HCT116 (cell line): ENCODE data around the gene SLIT1.

Experiments
- ATF3 ChIP-seq: IDR thresholded peaks from 2 replicates; pipeline ENCODE4 v1.6.1; 2012
- CEBPB ChIP-seq: IDR thresholded peaks from 2 replicates; pipeline ENCODE4 v1.6.1; 2012; ENCODE audit warnings: low read depth
- CTCF ChIP-seq, 3 experiments: fragments of 200-600 bp in 1 of 3; sonication (generic) in 1 of 3; IDR thresholded peaks in 2 of 3; conservative IDR thresholded peaks in 1 of 3; 2 replicates each; pipeline ENCODE4 v1.5.1; 2012 to 2017; ENCODE audit warnings: low read depth in 2 of 3, low read length in 2 of 3, antibody characterized with exemption in 1 of 3, borderline replicate concordance in 1 of 3, control low read depth in 1 of 3, mild to moderate bottlenecking in 1 of 3, mixed read lengths in 1 of 3, mixed run types in 1 of 3, moderate library complexity in 1 of 3; ENCODE audit not compliant: insufficient read depth in 1 of 3
- EZH2 ChIP-seq: fragments of 200-600 bp; sonication (generic); IDR thresholded peaks from 2 replicates; pipeline ENCODE4 v1.6.1; 2017; ENCODE audit warnings: antibody characterized with exemption, mixed run types
- POLR2AphosphoS5 ChIP-seq: IDR thresholded peaks from 2 replicates; pipeline ENCODE4 v1.6.1; 2011; ENCODE audit warnings: mild to moderate bottlenecking, low read depth, low read length, moderate library complexity
- RAD21 ChIP-seq: IDR thresholded peaks from 2 replicates; pipeline ENCODE4 v1.6.1; 2012; ENCODE audit warnings: low read depth, mild to moderate bottlenecking
- SP1 ChIP-seq: IDR thresholded peaks from 2 replicates; pipeline ENCODE4 v1.6.1; 2012; ENCODE audit warnings: low read depth
- YY1 ChIP-seq: IDR thresholded peaks from 2 replicates; pipeline ENCODE4 v1.6.1; 2011; ENCODE audit warnings: low read length, low read depth, moderate library complexity, mild to moderate bottlenecking; ENCODE audit not compliant: insufficient replicate concordance; ENCODE audit errors: extremely low read depth
- ZFX ChIP-seq: fragments of 450-650 bp; IDR thresholded peaks from 2 replicates; pipeline ENCODE4 v1.6.1; 2017

GRCh38 chr10:96972264-96972663 lies 213.5 kb downstream of the SLIT1 start:
- no peak for TF ChIP-seq EZH2
- TF ChIP-seq CTCF (IDR thresholded peaks at IDR 0.05 in 2 of 3, conservative IDR thresholded peaks at IDR 0.05 in 1 of 3; ENCODE audit: borderline replicate concordance in 1 of 3, insufficient read depth in 1 of 3, low read depth in 2 of 3, low read length in 2 of 3), result no peak
- TF ChIP-seq ZFX, result no peak
- TF ChIP-seq CEBPB, result no peak
- TF ChIP-seq RAD21, result no peak
- TF ChIP-seq ATF3, result no peak
- no peak for TF ChIP-seq YY1
- no peak for TF ChIP-seq POLR2AphosphoS5
- TF ChIP-seq SP1, result no peak
